WI38 (cell line): ENCODE results near the gene PSORS1C1.

Source experiments
- H3K4me3 ChIP-seq: 2 replicates; pipeline ENCODE4 v1.5.1; 2011; ENCODE audit warnings: low read depth, mild to moderate bottlenecking, control low read depth, low read length
- TF ChIP-seq, protein P1 (sequence below): IDR thresholded peaks from 2 replicates; pipeline ENCODE4 v1.5.1; 2012; ENCODE audit warnings: low read depth, mild to moderate bottlenecking, control low read depth, low read length

Gene PSORS1C1

DNA sequence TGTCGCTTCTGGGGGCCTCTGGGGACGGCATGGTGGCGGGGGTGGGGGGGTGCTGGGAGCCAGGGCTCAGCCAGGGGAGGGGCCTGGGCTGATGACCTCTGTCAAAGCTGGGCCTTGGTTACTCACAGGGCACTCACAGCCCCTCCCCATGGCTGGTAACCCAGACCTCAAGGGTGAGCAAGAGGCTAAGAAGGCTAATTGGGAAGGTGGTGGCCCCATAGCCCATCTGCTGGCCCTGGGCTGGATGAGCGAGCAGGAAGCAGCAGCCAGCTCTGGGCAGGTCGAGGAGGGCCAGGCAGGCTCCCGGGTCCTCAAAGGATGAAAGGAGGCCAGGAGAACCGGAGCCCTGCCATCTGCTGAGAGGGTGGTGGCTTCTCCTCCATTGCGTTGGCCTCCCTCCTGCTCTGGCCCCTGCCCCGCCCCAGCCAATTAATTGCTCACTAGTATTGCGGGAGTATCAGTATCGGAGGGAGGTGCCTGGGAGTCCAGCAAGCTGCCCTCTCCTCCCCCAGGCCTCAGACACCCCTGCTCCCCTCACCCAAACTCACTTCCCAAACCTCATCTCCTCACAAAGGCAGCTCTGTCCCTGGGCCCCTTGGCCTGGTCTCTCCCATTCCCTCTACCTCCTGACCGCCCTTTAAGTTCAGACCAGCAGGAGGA, 6.7 kb downstream of the PSORS1C1 start:
- TF ChIP-seq, protein P1, sequence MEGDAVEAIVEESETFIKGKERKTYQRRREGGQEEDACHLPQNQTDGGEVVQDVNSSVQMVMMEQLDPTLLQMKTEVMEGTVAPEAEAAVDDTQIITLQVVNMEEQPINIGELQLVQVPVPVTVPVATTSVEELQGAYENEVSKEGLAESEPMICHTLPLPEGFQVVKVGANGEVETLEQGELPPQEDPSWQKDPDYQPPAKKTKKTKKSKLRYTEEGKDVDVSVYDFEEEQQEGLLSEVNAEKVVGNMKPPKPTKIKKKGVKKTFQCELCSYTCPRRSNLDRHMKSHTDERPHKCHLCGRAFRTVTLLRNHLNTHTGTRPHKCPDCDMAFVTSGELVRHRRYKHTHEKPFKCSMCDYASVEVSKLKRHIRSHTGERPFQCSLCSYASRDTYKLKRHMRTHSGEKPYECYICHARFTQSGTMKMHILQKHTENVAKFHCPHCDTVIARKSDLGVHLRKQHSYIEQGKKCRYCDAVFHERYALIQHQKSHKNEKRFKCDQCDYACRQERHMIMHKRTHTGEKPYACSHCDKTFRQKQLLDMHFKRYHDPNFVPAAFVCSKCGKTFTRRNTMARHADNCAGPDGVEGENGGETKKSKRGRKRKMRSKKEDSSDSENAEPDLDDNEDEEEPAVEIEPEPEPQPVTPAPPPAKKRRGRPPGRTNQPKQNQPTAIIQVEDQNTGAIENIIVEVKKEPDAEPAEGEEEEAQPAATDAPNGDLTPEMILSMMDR = no peak
- no peak overlapping the region for H3K4me3 ChIP-seq

DNA sequence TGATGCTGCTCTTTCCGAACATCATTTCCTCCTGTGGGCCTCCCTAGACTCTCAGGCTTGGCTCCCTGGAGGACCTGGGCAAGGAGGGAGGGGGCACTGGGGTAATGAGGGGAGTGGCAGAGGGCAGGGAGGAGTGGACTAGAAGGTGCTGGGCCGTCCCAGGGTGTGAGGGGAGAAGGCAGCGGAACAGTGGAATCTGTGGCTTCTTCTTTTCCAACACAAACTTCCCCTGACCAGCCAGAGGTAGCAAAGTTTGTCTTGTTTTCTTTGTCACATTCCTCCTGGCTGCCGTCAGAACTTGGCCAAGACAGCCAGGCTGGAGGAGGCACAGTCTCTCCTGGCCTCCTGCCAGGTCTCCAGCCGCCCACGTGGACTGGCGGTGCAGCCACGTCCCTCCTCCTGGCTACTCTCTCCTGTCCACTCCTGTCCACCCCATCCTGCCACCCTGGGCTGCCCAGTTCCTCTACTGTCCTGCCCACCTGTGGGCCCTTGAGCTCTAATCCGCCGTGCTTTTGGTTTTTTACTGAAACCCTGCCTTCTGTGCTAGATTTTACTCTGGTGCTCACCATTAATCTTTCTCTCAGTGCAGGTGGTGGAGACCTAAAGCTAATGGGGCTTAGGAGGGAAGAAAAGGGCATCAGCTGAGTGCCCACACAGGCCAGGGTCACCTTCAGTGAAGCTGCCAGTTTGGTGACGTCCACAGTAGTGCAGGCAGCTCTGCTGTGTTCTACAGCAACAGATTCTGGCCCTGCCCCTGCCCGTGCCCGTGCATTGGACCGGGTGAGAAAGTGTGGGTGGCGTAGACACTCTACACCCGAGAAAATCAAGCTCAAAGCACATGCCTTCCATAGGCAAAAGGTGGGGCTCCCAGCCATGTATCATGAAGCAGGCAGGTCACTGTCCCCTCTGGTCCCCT, 8.4 kb downstream of the PSORS1C1 start:
- TF ChIP-seq, protein P1 = no peak
- H3K4me3 ChIP-seq = no peak overlapping the region

DNA sequence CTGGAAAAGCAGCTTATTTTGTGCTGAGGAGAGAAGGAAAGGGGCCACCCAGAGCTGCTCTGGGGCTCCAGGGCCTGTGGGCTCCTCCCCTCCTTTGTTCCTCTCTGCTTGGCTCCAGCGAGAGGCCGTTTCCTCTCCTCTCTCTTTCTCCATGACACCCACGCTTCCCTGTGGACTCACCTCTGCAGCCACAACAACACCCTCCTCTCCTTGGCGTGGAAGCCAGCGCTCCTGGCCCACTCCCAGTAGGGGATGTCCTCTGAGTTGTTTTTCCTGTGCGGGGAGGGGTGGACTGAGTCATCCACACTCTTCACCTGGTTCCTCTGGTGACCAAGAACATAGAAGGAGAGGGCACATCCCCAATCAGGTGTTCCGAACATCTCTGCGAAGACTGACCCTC, 10.6 kb downstream of the PSORS1C1 start:
- TF ChIP-seq, protein P1 = no peak
- H3K4me3 ChIP-seq = no peak overlapping the region

DNA sequence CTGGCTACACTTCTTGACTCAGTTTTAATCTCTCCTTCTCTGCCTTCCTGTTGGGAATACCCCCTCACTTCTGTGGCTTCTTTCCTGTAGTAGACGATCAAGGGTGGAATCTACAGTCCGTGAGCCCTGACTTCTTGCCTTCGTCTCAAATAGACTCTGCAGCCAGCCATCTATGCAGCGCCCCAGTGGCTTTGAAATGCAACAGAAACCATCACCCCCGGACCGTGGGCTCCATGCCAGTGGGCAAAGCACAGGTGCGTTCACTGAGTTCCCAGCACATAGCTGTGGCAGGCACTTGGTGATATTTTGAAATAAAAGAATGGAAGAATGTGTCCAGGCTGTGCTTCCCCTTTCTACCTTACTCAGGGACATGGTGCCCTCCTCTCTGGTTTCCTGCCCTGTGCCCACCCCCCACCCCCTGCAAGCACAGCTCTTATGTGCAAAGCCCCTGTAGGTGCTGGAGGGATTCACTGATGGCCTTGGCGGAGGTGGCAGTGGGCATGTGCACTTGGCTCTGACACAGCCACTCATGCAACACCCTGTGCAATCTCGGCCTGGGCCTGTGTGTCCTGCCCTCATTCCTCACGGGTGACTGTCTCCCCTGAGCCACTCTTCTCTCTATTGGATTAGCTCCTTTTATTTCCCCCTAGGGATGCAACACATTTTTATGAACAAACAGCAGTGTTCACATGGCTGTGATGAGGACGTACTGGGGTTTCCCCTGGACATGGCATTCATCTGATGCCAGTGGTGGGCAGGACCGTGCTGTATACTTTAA, 11.2 kb downstream of the PSORS1C1 start:
- H3K4me3 ChIP-seq = no peak overlapping the region
- TF ChIP-seq, protein P1 = no peak

DNA sequence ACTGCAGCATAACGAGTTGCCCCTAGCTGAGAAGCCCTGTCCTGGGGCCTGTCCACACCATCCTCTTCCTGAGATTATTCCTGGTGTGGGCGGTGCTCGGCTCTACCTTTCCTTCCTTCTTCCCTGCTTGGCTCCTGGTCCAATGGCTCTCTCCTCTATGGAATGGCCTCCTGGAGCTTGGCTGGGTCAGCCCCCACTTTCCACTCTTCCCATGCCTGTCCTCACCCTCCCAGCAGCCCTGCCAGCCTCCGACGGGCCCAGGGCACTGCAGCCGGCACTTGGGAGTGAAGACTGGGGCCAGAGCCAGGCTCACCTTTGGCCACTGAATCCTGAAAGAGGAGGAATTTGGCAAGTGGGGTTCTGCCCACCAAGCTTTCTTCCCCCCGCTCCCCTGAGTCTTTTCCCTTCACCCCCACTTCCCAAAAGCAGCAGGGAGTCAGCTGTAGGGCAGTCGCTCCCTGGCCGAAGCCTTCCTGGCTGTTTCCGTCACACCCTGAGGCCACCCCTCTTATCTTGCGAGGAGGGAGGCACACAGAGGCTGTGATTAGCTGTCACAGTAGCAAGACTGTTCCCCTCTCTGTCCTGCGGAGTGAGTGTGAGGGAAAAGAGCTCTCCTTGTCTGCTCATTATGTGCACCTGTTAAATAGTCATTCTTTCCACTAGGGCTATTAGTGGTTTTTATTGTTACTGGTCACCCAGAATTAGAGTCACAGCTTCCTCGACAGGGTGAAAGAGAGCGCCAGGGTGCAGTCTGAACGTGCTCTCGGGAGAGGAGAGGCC, 12.0 kb downstream of the PSORS1C1 start:
- H3K4me3 ChIP-seq = no peak overlapping the region
- TF ChIP-seq, protein P1 = no peak

DNA sequence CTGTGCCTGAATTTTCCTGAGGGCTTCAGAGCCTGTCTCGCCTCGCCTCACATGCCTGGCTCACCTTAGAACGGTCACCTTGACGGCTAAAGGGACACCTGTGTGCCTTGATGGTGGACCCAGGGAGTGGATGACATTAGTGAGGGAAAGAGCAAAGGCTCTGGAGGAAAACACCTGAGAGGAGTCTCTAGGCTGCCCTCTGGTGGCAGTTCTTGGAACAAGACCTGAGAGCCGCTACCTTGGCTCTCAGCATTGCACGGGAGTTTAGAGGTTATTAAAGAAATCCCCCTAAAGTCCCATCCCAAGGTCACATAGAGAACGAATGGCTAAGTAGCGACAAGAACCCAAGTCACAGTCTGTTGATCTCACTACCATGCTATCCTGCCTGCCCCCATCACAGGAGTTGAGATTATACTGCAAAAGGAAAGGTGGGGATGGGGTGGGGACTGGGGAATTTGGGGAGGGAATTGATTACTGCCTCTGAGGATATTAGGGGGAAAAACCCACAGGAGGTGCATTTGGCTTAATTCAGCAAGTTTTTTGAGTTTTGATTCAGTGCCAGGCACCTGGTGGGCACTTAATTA, 13.6 kb downstream of the PSORS1C1 start:
- no peak overlapping the region for H3K4me3 ChIP-seq
- TF ChIP-seq, protein P1 = peak; percentile 95
